NCI-H524 (cell line): ENCODE results near the gene STMN1.
A peak's percentile ranks its signal among the peaks of the same experiment; 100 is the strongest.

Experiments
- DNase-seq, 2 experiments: peaks; one replicate each; lab custom pipeline; 2025; lab: John Stamatoyannopoulos, UW

Gene STMN1

DNA sequence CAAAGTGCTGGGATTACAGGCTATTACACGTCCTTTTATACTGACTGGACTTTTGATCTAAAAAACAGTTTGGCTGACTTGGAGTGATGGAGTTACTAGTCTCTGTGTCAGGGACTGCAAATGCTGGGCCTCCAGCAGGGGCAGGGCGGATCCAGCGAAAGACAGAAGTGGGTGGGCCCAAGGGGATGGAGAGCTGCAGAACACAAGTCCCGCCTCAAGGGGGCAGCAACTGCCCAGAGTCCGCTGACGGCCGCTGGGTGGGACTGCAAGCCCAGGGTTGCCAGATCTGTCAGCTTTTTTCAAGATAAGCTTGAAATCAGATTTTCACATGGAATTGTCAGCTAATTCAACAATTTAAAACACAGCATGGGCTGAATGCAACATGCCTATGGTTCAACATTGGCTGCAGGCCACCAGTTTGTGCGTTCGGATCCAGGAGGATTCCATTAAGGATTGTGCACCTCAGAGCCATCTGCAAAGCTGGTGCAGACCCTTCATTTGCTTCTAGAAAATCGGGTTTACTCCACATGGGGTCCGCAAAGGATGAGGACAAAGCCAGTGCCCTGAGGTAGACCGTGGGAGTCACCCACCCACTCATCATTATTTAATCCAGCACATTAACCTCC, 10.7 kb downstream of the STMN1 start:
- DNase-seq: peak; percentile 65 to 86

DNA sequence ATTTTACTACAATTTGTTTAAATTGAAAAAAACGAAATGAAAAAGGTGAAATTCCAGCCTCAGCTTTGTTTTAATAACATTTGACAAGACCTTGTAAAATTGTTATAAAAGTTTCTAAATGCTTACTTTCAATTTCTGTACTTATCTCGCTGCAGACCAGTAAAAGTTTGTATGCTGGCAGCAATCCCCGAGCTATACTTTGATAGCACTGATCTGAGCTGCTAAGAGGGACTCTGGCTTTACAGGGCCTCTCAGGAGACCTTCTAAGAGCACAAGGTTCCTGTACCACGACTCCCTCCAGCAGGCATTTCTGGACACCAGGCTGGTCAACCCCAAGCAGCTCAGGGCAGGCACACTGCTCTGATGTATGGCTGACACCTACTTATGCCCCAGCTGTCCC, 13.1 kb downstream of the STMN1 start:
- no peak for DNase-seq

DNA sequence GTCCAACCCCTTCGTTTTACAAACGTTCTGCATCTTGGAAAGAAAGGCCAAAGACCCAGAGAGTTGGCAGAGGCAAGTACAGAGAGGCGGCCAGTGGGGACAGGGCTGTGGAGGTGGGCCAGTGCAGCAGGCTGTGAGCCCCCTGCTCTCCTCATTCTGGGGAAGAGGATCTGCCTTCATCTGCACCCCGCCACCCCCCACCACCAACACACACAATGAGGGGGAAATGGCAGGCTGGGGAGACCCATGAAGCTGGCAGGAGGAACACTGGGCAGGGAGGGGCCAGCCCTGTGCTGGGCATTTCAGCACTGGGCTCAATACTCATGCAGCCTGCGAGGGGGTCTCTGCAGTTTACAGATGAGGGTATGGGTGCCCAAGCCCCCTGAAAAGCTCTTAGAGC, 14.6 kb downstream of the STMN1 start:
- no peak for DNase-seq

DNA sequence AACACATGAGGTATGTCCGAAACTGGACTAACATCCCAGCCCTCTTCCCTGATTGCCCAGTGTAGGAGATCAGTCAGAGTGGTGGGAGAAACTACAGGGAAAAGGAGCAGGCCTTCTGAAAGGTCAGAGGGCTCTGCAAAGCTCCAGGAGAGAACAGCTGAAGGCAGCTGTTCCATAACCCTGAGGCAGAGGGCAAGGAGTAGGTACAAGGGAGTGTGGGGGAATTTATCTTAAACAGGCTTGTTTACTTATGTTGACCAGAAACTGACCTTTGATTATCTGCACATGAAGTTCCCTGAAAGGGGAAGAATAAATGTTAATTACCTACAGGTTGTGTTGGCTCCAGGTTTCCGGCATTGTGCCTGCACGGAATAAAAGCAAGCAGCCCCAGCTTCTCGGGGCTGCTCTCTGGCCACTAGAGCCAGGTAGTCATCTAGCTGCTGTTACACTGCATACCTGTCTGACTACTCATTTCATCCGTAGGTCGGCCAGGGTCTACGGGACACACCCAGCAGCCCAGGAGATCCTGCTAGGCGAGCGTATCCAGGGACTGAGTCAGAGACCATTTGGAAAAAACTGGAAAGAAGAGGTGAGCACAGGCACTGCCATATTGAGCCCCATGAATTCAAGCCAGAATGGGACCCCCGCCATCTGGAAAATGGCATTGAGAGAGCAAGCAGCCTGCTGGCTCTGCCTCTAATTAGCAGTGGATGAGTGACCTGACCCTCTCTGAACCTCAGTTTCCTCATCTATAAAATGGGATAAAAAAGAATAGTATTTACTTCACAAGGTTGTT, 15.8 kb downstream of the STMN1 start:
- no peak for DNase-seq

DNA sequence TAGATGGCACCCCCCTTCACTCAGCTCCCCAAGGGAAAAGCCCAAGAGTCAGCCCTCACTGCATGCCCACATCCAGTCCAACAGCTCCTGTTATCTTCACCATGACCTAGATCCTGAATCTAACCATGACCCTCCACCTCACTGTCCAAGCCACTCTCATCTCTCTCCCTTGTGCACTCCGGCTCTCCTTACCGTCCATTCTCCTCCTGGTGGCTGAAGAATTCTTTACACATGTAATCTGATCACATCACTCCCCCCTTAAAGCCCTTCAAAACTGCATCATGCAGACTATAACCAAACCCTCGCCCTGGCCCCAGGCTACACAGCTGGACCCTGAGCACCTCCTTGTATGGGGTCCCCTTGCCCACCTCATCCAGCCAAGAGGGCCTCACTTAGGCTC, 16.7 kb downstream of the STMN1 start:
- no peak for DNase-seq

DNA sequence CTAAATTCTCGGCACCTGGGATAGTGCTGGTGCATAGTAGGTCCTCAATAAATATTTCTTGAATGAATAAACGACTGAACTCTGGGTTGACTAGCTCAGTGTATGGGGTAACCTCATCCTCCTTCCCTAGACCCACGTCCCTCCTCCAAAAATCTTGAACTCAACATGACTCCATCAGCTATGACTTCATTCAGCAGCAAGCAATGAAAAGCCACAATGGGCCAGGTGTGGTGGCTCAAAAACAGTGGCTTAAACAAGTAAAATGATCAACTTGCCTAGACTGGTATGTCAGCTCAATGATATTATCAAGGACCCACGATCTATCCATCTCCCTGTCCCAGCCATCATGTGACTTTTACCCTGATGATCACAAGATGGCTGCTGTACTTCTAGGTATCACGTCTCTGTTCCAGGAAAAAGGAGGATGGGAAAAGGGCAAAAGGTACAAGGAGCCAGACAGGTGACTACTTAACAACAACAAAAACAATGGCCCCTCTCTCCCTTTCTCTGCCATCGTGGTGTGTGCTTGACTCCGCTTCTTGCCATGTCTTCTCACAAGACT, 17.7 kb downstream of the STMN1 start:
- DNase-seq: no peak

DNA sequence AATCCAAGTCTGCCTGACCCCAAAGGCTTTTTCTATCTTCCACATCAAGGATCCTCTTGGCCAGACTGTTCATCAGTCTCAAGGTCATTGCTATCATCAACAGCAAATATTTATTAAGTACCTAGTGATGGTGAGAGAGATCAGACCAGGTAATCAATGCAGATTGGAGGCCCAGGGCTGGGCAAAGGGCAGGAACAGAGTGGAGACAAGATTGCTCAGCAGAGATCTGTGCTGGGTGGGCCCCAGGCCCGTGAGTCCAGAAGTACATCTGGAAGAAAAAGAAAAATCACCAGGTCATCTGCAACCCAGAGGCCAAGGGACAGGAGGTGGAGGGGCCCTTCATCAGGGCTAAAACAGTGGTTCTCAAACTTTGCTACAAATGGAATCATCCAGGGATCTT, 20.6 kb downstream of the STMN1 start:
- DNase-seq: no peak

DNA sequence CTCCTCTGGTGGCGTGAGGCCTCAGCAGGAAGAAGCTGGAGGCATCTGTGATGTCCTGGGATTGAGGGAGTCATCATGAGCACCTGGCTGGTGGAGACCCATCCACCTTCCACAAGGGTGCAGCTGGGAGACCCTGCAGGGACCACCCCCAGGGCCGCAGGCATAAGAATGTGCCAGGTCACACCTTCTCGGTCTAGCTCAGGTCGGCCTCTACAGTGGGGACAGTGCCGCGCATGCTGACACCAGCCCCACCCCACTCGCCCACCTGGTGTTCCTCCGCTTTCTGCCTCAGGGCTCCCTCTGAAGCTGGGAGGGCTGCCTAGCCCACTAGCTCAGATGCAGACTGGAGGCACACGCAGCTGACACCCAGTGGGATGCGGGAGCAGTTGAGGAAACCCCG, 25.0 kb downstream of the STMN1 start:
- DNase-seq: no peak

DNA sequence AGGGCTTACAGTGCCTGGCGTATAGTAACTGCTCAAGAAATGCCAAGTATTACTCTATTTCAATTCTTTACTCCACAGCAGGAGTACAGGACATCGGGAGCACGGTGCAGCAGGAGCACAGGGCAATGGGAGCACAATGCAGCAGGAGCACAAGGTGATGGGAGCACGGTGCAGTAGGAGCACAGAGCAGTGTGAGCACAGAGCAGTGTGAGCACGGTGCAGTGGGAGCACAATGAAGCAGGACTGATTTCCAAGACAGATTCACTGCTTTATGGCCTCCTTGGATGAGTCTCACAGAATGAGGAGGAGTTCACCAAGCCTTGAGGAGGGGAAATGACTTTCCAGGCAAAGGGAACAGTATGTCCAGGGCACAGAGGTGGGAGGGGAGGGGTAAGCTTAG, 25.7 kb downstream of the STMN1 start:
- no peak for DNase-seq

DNA sequence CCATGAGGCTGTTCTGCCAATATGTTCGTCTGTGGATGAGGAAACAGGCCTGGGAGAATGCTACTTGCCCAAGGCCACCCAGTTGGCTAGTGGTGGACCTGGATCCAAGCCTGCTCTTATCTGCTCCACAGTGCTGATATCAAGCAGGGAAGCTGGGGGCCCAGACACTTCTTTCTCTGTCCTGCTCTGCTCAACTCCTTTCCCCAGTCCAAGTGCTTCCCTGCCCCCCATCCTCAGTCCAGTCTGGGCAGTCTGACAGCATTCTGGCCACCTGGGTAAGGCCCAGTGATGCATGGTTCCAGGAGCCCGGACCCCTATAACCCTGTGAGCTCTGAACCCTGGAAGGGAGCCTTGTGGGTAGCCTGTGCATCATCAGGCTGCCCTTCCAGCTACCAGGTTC, 26.5 kb downstream of the STMN1 start:
- no peak for DNase-seq

DNA sequence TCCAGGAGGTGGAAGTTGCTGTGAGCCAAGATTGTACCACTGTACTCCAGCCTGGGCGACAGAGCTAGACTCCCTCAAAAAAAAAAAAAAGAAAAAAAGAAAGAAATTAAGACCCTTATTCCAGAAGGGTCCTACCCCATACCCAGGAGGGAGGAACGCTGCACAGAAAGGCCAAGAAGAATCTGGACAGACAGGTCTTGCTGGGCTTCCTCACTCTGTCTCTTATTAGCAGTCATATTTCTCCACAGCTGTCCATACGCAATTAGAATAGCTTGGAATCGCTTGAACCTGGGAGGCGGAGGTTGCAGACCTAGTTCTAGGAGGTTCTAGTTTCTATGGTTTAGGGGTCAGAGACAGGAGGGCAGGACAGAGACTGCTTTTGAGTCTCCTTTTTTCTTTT, 27.5 kb downstream of the STMN1 start:
- no peak for DNase-seq

DNA sequence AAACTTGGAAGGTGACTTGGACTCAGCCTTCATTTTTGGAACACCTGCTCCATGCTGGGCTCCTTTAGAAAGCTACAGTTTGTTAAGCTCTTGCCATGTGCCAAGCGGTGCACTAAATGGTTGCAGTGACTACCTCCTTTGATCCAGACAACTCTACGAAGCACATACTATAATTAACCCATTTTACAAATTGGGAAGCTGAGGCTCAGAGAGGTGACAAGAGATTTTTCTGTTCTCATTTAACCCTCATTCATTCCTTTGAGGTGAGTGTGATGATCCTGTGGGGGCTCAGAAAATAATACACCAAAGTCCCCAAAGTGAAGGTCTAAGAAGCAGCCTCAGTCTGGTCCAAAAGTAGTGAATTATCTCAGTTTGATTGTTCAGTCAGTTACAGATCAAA, 29.1 kb downstream of the STMN1 start:
- DNase-seq: no peak

DNA sequence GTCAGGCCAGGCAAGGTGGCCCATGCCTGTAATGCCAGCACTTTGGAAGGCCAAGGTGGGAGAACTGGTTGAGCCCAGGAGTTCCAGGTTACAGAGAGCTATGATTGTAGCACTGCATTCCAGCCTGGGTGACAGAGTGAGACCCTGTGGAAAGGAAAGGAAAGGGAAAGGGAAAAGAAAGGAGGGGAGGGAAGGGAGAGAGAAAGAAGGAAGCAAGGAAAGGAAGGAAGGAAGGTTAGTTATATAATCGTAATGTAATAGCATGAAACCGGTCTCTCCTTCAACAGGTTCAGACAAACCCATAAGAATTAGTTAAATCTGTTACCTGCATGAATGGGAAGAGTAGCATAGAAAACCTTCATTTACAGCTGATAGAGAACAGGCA, 29.5 kb downstream of the STMN1 start:
- no peak for DNase-seq

DNA sequence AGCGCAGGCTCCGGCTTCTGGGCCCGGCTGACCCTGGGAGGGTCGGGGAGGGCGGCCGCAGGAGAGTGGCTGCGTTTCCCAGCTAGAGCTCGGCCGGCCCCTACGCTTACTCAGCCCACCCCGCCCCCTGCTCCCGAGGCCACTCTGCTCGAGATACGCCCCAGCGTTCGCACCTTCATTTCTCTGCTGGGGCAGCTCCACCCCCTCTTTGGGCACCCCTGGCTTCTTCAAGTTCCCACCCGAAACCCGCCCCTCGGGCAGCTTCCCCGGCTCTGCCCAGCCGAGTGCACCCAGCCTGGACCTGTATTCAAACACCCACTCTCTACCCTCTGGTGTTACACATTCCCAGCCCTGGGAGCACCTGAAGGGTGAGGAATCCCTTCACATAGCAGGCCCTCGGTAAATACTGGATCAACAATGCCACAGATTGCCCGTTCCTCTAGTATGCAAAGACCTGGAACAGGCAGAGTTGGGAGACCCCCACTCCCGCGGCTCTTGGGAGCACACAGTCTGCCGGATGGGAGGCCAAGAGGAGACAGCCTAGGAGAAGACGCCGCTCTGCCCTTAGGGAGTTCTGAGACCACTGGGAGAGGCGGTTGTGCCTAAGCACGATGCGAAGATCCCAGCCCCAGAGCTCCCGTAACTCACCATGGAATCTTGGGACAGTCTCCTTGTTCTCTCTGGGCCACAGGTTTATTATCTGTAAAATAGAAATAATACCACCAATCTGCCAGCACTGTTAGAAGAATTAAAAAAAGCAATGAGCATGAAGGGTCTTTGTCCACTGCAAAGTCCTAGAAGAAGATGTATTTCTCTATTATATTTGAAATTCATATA, 30.1 kb downstream of the STMN1 start:
- DNase-seq: no peak

DNA sequence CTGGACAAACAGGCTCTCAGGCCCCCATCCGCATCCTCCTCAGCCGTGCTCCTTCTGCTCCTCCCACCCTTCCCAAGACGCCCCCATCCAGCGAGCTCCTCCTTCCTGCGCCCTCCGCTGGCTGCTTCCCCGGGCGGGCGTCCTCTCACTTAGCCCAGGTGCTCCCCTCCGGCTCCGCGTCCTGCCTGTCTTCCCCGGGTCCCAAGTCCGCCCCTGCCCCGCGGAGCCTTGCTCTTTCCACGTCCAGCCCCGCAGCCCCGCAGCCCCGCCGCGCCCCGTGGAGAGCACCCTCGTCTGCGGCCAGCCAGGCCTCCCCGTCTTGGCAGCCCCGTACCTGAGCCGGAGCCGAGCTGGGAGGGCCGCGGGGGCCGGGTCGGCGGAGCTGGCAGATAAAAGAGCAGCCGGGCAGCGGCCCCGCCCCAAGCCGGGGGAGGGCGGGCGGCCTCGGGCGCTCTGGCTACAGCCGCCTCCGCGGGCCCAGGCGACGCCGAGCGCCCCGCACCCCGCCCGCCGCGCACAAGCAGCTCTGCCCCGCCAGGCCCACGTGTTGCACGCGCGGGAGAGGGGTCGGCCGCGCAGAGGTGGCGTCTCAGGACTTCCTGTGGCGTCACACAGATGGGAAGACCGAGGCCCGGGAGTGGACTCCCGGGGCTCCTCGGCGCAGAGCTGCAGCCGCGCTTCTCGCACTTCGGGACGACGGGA, 30.9 kb downstream of the STMN1 start, which contains the start of gene PAQR7:
PAQR7 (minus strand) TSS at position 555 of the 702 bp plus-strand sequence. CDS start 11,869 bp downstream, outside the sequence.
- peak in 1 of 2 experiments; percentile 43 for DNase-seq

DNA sequence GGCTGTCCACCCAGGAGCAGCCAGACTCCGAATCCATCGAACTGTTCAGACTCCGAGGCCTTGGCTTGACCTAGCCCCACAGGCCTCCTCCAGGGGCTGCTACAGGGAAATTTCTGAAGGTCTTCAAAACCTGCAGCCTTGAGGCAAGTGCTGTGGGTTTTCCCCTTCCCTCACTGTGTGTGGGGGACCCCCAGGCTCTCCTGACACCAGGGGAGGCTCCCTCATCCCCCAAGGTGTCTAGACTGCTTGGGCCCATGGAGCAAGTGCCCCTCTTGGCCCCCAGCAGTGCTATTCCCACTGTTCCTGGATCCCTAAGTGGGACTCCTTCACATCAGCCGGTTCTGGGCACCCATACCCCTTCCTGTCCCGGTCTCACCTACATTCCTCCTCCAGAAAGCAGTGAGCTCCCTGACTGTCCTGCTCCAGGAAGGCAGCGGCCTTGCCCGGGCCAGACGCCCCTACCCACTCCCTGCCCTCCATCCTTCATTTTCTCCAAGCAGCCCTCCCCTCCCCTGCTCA, 31.5 kb downstream of the STMN1 start:
- no peak for DNase-seq

DNA sequence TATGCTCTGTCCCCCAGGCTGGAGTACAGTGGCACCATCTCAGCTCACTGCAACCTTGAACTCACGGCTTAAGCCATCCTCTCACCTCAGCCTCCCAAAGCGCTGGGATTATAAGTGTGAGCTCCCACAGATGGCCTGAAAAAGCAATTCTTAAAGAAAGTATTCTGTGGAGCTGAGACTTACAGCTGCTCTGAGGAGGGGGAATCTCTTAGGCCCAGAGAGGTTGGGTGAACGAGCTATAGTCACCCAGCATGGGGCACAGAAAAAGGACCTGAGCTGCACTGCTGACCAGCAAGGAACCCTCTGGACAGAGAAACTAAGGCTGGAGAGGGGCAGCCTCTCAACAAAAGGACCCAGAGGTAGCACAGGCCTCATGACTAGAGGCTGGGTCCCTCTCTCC, 32.0 kb downstream of the STMN1 start:
- no peak for DNase-seq

DNA sequence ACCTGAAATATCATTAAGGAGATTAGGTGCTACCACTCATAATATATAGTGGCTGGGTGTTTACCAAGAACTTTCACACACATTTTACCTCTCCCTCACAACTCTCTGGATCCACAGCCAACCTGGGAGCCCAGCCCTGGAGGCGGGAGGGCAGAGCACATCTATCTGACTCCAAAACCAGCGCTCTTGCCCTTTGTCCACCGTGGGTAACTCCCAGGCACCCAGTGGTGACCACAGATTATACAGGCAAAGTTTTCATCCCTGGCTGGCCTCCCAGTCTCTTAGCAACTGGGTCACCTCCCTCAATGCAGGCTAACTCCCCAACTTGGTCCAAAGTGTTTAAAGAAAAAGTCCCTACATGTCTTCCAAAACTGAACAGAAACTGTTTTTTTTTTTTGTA, 33.1 kb downstream of the STMN1 start:
- DNase-seq: no peak

DNA sequence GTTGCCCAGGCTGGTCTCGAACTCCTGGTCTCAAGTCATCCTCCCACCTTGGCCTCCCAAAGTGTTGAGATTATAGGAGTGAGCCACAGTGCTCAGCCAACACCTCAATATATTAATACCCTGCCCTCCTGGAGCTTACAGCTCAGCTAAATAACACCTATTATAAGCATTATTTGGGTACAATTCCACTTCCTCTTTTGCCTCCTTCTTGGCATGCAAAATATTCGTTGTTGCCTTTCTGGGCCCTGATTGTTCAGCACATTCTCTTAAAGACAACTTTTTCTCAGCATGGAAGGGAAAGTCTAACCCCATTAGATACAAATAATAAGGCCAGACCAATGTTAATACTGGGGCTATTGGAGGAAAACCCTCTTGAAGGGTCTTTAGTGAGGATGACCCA, 33.5 kb downstream of the STMN1 start:
- DNase-seq: no peak

DNA sequence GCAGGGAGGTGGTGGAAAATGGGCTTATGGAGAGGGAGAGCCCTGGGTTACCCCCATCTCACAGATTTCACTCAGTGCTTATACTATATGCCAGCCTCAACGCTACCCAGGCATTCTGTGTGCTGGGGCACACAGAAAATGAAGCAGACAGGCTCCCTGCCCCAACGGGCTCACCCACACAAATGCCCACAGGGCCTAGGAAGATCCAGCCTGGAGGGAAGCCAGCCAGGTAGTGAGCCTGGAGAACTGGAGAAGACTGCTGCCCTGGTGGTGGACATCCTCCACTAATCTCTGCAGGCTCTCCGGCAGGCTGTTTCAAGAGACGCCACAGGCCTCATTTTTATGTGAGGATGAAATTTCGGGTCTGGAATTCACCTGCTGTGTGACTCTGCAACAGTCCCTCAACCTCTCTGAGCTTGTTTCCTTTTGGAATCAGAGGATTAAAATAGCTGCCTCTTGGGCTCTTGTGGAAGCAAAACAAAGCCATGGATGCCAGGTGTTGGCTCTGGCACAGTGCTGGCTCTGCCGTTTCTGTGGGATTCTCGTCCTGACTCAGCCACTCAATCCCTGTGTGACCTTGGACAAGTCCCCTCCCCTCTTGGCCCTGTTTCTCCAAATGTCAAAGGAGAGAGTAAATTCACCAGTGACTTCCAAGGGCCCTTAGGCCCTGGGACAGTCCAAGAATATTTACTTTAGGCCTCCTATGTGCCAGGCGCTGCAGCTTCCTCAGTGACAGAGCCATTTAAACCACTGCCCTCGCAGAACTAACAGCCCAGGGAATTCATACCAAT, 34.3 kb downstream of the STMN1 start:
- DNase-seq: no peak
